A549 (cell line): Measurements from ENCODE around the gene BABAM2. TPM values are rescaled to one million over a fixed set of nuclear protein-coding genes. Genes with fewer than 3 reads are reported as not detected.

ENCODE experiments used
- ATAC-seq, 2 experiments: fragments of 200-7000 bp in 1 of 2; fragments of >200 bp in 1 of 2; cut with Nextera tagmentation in 1 of 2; cut with Tn5 transposase in 1 of 2; 3 replicates each; pipeline versions ENCODE4 v1.8.0 to v1.9.1; 2018 to 2020; ENCODE audit warnings: mild to moderate bottlenecking in 1 of 2, moderate library complexity in 1 of 2
- CTCF ChIA-PET: fragments of 300-600 bp; sonication (Branson Sonifier 250); formaldehyde crosslinking; extraction: SDS; loops from one replicate; lab custom pipeline; 2021; ENCODE audit warnings: antibody characterized with exemption, inconsistent platforms; lab: Yijun Ruan, JAX
- POLR2A ChIA-PET: fragments of 350-600 bp; formaldehyde crosslinking; extraction: SDS; loops from one replicate; lab custom pipeline; 2021; ENCODE audit warnings: antibody characterized with exemption, inconsistent platforms; lab: Yijun Ruan, JAX
- DNase-seq, 2 experiments: peaks; one replicate each; pipeline versions ENCODE4 v3.0.0 to v3.0.0-alpha.2; 2011 to 2016; ENCODE audit warnings: low read depth in 1 of 2, low spot score in 1 of 2
- FAIRE-seq: peaks from 2 replicates; lab custom pipeline; 2011; peaks lifted over from hg19 to GRCh38; lab: Jason Lieb, UNC
- H3K27ac ChIP-seq, 2 experiments: fragments of >200 bp; sonication (Bioruptor Twin); formaldehyde crosslinking; 3 replicates each; pipeline ENCODE4 v1.5.1; 2016 to 2017
- H3K4me1 ChIP-seq: fragments of >200 bp; sonication (Bioruptor Twin); formaldehyde crosslinking; 3 replicates; pipeline ENCODE4 v1.6.1; 2016
- H3K4me2 ChIP-seq: fragments of >200 bp; sonication (Bioruptor Twin); formaldehyde crosslinking; 3 replicates; pipeline ENCODE4 v1.6.1; 2016
- H3K4me3 ChIP-seq: fragments of >200 bp; sonication (Bioruptor Twin); formaldehyde crosslinking; 3 replicates; pipeline ENCODE4 v1.5.1; 2016
- H3K9me3 ChIP-seq: fragments of >200 bp; sonication (Bioruptor Twin); formaldehyde crosslinking; 3 replicates; pipeline ENCODE4 v1.6.1; 2016
- BHLHE40 ChIP-seq: IDR thresholded peaks from 2 replicates; pipeline ENCODE4 v1.6.1; 2012; ENCODE audit warnings: low read depth, low read length, inconsistent platforms
- CBX2 ChIP-seq: fragments of 200-600 bp; sonication (generic); IDR thresholded peaks from 2 replicates; pipeline ENCODE4 v1.6.1; 2016; ENCODE audit warnings: low read depth, mild to moderate bottlenecking, borderline replicate concordance
- CHD4 ChIP-seq: fragments of 200-600 bp; sonication (generic); IDR thresholded peaks from 2 replicates; pipeline ENCODE4 v1.6.1; 2016; ENCODE audit warnings: antibody characterized with exemption, mild to moderate bottlenecking, borderline replicate concordance
- CTCF ChIP-seq: fragments of >200 bp; sonication (Bioruptor Twin); formaldehyde crosslinking; IDR thresholded peaks from 3 replicates; pipeline ENCODE4 v1.5.1; 2016
- E2F6 ChIP-seq: IDR thresholded peaks from 2 replicates; pipeline ENCODE4 v1.6.1; 2012; ENCODE audit warnings: low read depth, borderline replicate concordance
- EHF ChIP-seq: fragments of 250-450 bp; sonication (Bioruptor Pico); IDR thresholded peaks from 2 replicates; pipeline ENCODE4 v1.5.0; 2020; ENCODE audit warnings: mild to moderate bottlenecking
- ELK1 ChIP-seq: fragments of 150-350 bp; IDR thresholded peaks from 2 replicates; pipeline ENCODE4 v1.6.1; 2014; ENCODE audit warnings: low read depth, mild to moderate bottlenecking, low read length
- EP300 ChIP-seq, 2 experiments: fragments of >200 bp; sonication (Bioruptor Twin); formaldehyde crosslinking; IDR thresholded peaks; 2 replicates in 1 of 2; 3 replicates in 1 of 2; pipeline ENCODE4 v1.6.1; 2016 to 2017
- ESRRA ChIP-seq: fragments of 150-350 bp; IDR thresholded peaks from 2 replicates; pipeline ENCODE4 v1.6.1; 2014; ENCODE audit warnings: mild to moderate bottlenecking, low read length, borderline replicate concordance
- FOXS1 ChIP-seq: fragments of 250-450 bp; sonication (Bioruptor Pico); IDR thresholded peaks from 2 replicates; pipeline ENCODE4 v1.5.0; 2020; ENCODE audit warnings: mild to moderate bottlenecking, moderate library complexity
- HES2 ChIP-seq: fragments of >200 bp; sonication (Bioruptor Twin); formaldehyde crosslinking; IDR thresholded peaks from 2 replicates; pipeline ENCODE4 v1.6.1; 2016
- HOXA7 ChIP-seq: fragments of 250-450 bp; sonication (Bioruptor Pico); IDR thresholded peaks from 2 replicates; pipeline ENCODE4 v1.5.0; 2020; ENCODE audit warnings: mild to moderate bottlenecking, moderate library complexity
- JUN ChIP-seq, 2 experiments: fragments of >200 bp; sonication (Bioruptor Twin); formaldehyde crosslinking; IDR thresholded peaks; 2 replicates in 1 of 2; 3 replicates in 1 of 2; pipeline ENCODE4 v1.6.1; 2016 to 2017
- JUNB ChIP-seq: fragments of >200 bp; sonication (Bioruptor Twin); formaldehyde crosslinking; IDR thresholded peaks from 2 replicates; pipeline ENCODE4 v1.6.1; 2016
- KDM5A ChIP-seq: fragments of 200-600 bp; sonication (generic); IDR thresholded peaks from 2 replicates; pipeline ENCODE4 v1.6.1; 2016; ENCODE audit warnings: antibody characterized with exemption, mild to moderate bottlenecking
- MAFK ChIP-seq: fragments of 450-650 bp; IDR thresholded peaks from 2 replicates; pipeline ENCODE4 v1.6.1; 2014; ENCODE audit not compliant: partially characterized antibody
- MAX ChIP-seq: IDR thresholded peaks from 2 replicates; pipeline ENCODE4 v1.6.1; 2012
- NFE2L2 ChIP-seq: fragments of 150-350 bp; conservative IDR thresholded peaks from 2 replicates; pipeline ENCODE4 v1.6.1; 2014; ENCODE audit warnings: low read length
- NPAS2 ChIP-seq: fragments of 250-450 bp; sonication (Bioruptor Pico); IDR thresholded peaks from 2 replicates; pipeline ENCODE4 v1.8.0; 2022; ENCODE audit warnings: mild to moderate bottlenecking, moderate library complexity, borderline replicate concordance
- PBX3 ChIP-seq: IDR thresholded peaks from 2 replicates; pipeline ENCODE4 v1.6.1; 2012
- PHF8 ChIP-seq: fragments of 200-600 bp; sonication (generic); IDR thresholded peaks from 2 replicates; pipeline ENCODE4 v1.6.1; 2016; ENCODE audit warnings: low read depth, mild to moderate bottlenecking, antibody characterized with exemption, moderate library complexity, borderline replicate concordance
- POLR2A ChIP-seq: IDR thresholded peaks from 2 replicates; pipeline ENCODE4 v1.6.1; 2012; ENCODE audit warnings: mild to moderate bottlenecking, low read length
- POLR2AphosphoS2 ChIP-seq: conservative IDR thresholded peaks from 2 replicates; pipeline ENCODE4 v1.6.1; 2012; ENCODE audit warnings: low read length, improper control_type of control experiment, inconsistent platforms
- RAD21 ChIP-seq, 2 experiments: fragments of >200 bp in 1 of 2; sonication (Bioruptor Twin) in 1 of 2; formaldehyde crosslinking in 1 of 2; IDR thresholded peaks in 1 of 2; conservative IDR thresholded peaks in 1 of 2; 2 replicates in 1 of 2; 3 replicates in 1 of 2; pipeline ENCODE4 v1.6.1; 2012 to 2018; ENCODE audit warnings: inconsistent platforms in 1 of 2
- REST ChIP-seq: fragments of 200-600 bp; sonication (generic); IDR thresholded peaks from 2 replicates; pipeline ENCODE4 v1.6.1; 2016; ENCODE audit warnings: antibody characterized with exemption, mild to moderate bottlenecking, moderate library complexity
- RFX5 ChIP-seq: fragments of 450-650 bp; IDR thresholded peaks from 2 replicates; pipeline ENCODE4 v1.7.1; 2014; ENCODE audit warnings: antibody characterized with exemption, mild to moderate bottlenecking, moderate library complexity
- RNF2 ChIP-seq: fragments of 200-600 bp; sonication (generic); IDR thresholded peaks from 2 replicates; pipeline ENCODE4 v1.6.1; 2016; ENCODE audit warnings: low read depth, mild to moderate bottlenecking, antibody characterized with exemption, moderate library complexity, borderline replicate concordance
- SMC3 ChIP-seq: fragments of >200 bp; sonication (Bioruptor Twin); formaldehyde crosslinking; IDR thresholded peaks from 3 replicates; pipeline ENCODE4 v1.6.1; 2018; ENCODE audit warnings: inconsistent platforms
- TFCP2L1 ChIP-seq: fragments of 250-450 bp; sonication (Bioruptor Pico); IDR thresholded peaks from 2 replicates; pipeline ENCODE4 v1.5.0; 2021; ENCODE audit warnings: mild to moderate bottlenecking
- ZNF302 ChIP-seq: fragments of 250-450 bp; sonication (Bioruptor Pico); IDR thresholded peaks from 2 replicates; pipeline ENCODE4 v1.9.0; 2021; ENCODE audit warnings: inconsistent platforms, mild to moderate bottlenecking, moderate library complexity
- WGBS: methylation state at CpG from one replicate; pipeline ENCODE4 v1.1.6; 2017; ENCODE audit errors: missing lambda C conversion rate; 5-methylcytosine and 5-hydroxymethylcytosine counted together
- polyA plus RNA-seq, 4 experiments: library from polyadenylated mRNA; depleted of rRNA in 3 of 4; stranded (reverse); fragments of >200 nt; fragmentation: RNase III in 1 of 4; extraction: RNeasy Plus Mini Kit Qiagen cat#74134 plus additional on column Dnase treatment in 1 of 4; gene quantifications; 2 replicates in 3 of 4; 3 replicates in 1 of 4; pipeline ENCODE4 v1.2.3, GENCODE V29; 2011 to 2017

Gene BABAM2
- polyA plus RNA-seq, 2 of the 4 experiments (the other 2 are of a cell fraction), result 53.7 to 78.4 TPM

GRCh38 chr2:28134857-28135256, 244.3 kb downstream of the BABAM2 start (continued):
- TF ChIP-seq MAX (no peak), CHD4 (no peak), ESRRA (no peak), RAD21 (conservative IDR thresholded peaks at IDR 0.05 in 1 of 2, IDR thresholded peaks at IDR 0.05 in 1 of 2) (no peak), CBX2 (no peak), KDM5A (no peak)

- ATAC-seq (no peak), FAIRE-seq (no peak), DNase-seq (no peak)
- Histone ChIP-seq H3K4me1 (peaks cover 36% of the 10 kb centered on the region), H3K27ac (no peak overlapping the region), H3K9me3 (no peaks in the 10 kb centered on the region), H3K4me2 (no peak overlapping the region), H3K4me3 (no peak overlapping the region)
- ChIA-PET POLR2A (no interaction called here), CTCF (interaction anchor here (0.8 kb wide), 1 partner anchor 13 kb away, joined by 3 read pairs; no protein-coding TSS in a partner anchor)
- TF ChIP-seq HES2 (no peak), RFX5 (no peak), PBX3 (no peak), EP300 (IDR thresholded peaks at IDR 0.05) (no peak), ZNF302 (CRISPR knock-in tag) (no peak), SMC3 (no peak), BHLHE40 (no peak), NFE2L2 (no peak), POLR2A (no peak), REST (no peak), JUN (IDR thresholded peaks at IDR 0.05) (no peak), EHF (CRISPR knock-in tag) (no peak), KDM5A (no peak), RNF2 (no peak), PHF8 (no peak), CBX2 (no peak), TFCP2L1 (CRISPR knock-in tag) (no peak), HOXA7 (CRISPR knock-in tag) (no peak)
Measured at GRCh38 chr2:28135324-28135723, 244.8 kb downstream of the BABAM2 start.

GRCh38 chr2:28135799-28136198, 245.3 kb downstream of the BABAM2 start:
- H3K4me3 ChIP-seq, result no peak overlapping the region
- CTCF ChIA-PET, result no interaction called here
- POLR2A ChIA-PET, result no interaction called here
- peak overlapping the region in 1 of 2 experiments; percentile 63; a peak in 3 of 6 replicates for H3K27ac ChIP-seq
- H3K4me2 ChIP-seq, result no peak overlapping the region
- peaks cover 34% of the 10 kb centered on the region for H3K4me1 ChIP-seq
- ATAC-seq (no peak), FAIRE-seq (no peak), DNase-seq (no peak)
- WGBS, result 97% methylated on average over 4 of the region's 4 CpGs
- H3K9me3 ChIP-seq, result no peaks in the 10 kb centered on the region
- TF ChIP-seq MAFK (no peak), ZNF302 (CRISPR knock-in tag) (no peak), CHD4 (no peak), NPAS2 (no peak), FOXS1 (no peak), CTCF (no peak), E2F6 (no peak), ELK1 (no peak), JUNB (no peak), POLR2AphosphoS2 (no peak)
